H1 (cell line): ENCODE measurements around the gene SETDB2. TPM values are rescaled to one million over a fixed set of nuclear protein-coding genes. Genes with fewer than 3 reads are reported as not detected.

Experiments used
- CTCF ChIA-PET: fragments of 300-600 bp; sonication (Branson Sonifier 250); formaldehyde crosslinking; loops from one replicate; lab custom pipeline; 2021; ENCODE audit not compliant: partially characterized antibody; lab: Charles Lee
- POLR2A ChIA-PET: fragments of 300-600 bp; sonication (Branson Sonifier 250); formaldehyde crosslinking; loops from one replicate; lab custom pipeline; 2021; ENCODE audit warnings: inconsistent platforms; ENCODE audit not compliant: partially characterized antibody; lab: Charles Lee
- DNase-seq, 2 experiments: peaks; one replicate each; pipeline versions ENCODE4 v3.0.0 to v3.0.0-alpha.2; 2010 to 2022; ENCODE audit warnings: low spot score in 2 of 2, low read depth in 1 of 2, mixed read lengths in 1 of 2
- FAIRE-seq: peaks from 2 replicates; lab custom pipeline; 2011; peaks lifted over from hg19 to GRCh38; lab: Jason Lieb, UNC
- H2AFZ ChIP-seq: 2 replicates; pipeline ENCODE4 v1.8.1; 2012; ENCODE audit warnings: low read length, inconsistent platforms
- H2AK5ac ChIP-seq: 2 replicates; pipeline ENCODE4 v1.6.1; 2013; ENCODE audit warnings: low read depth, low read length
- H2BK120ac ChIP-seq: replicated peaks from 2 replicates; pipeline ENCODE3; 2013; ENCODE audit warnings: low read depth, low read length, inconsistent platforms
- H2BK12ac ChIP-seq: 2 replicates; pipeline ENCODE4 v1.6.1; 2013; ENCODE audit warnings: low read depth, low read length
- H2BK15ac ChIP-seq: 2 replicates; pipeline ENCODE4 v1.6.1; 2013; ENCODE audit warnings: low read length
- H2BK20ac ChIP-seq: 2 replicates; pipeline ENCODE4 v1.6.1; 2013; ENCODE audit warnings: low read length
- H2BK5ac ChIP-seq: 2 replicates; pipeline ENCODE4 v1.6.1; 2013; ENCODE audit warnings: low read depth, low read length
- H3K14ac ChIP-seq: 2 replicates; pipeline ENCODE4 v1.6.1; 2013; ENCODE audit warnings: inconsistent platforms; ENCODE audit not compliant: insufficient read length
- H3K18ac ChIP-seq: 2 replicates; pipeline ENCODE4 v1.6.1; 2013; ENCODE audit warnings: low read length; ENCODE audit errors: extremely low read depth
- H3K23ac ChIP-seq: 2 replicates; pipeline ENCODE4 v1.6.1; 2013; ENCODE audit warnings: inconsistent platforms; ENCODE audit not compliant: insufficient read length
- H3K23me2 ChIP-seq: 2 replicates; pipeline ENCODE4 v1.6.1; 2013; ENCODE audit warnings: low read depth, low read length
- H3K27ac ChIP-seq: 2 replicates; pipeline ENCODE4 v1.6.1; 2011; ENCODE audit warnings: low read depth, low read length, inconsistent platforms
- H3K27me3 ChIP-seq, 4 experiments: replicated peaks in 1 of 4; 1 replicate in 1 of 4; 2 replicates in 3 of 4; pipeline versions ENCODE4 v1.6.1 to v1.8.1; 2011 to 2013; ENCODE audit warnings: low read length in 3 of 4, mild to moderate bottlenecking in 3 of 4, inconsistent platforms in 2 of 4, mixed read lengths in 2 of 4, moderate library complexity in 1 of 4; ENCODE audit not compliant: control insufficient read depth in 3 of 4, insufficient read depth in 3 of 4; ENCODE audit errors: extremely low read depth in 1 of 4
- H3K36me3 ChIP-seq, 4 experiments: 2 replicates each; pipeline versions ENCODE4 v1.6.1 to v1.8.1; 2011 to 2013; ENCODE audit warnings: mild to moderate bottlenecking in 4 of 4, low read length in 3 of 4, moderate library complexity in 2 of 4, control low read depth in 1 of 4, inconsistent platforms in 1 of 4; ENCODE audit not compliant: insufficient read depth in 4 of 4, control insufficient read depth in 2 of 4
- H3K4ac ChIP-seq: replicated peaks from 2 replicates; pipeline ENCODE3; 2013; ENCODE audit warnings: low read length, low read depth, mixed read lengths, inconsistent platforms; ENCODE audit not compliant: insufficient read length
- H3K4me1 ChIP-seq, 4 experiments: replicated peaks in 1 of 4; 1 replicate in 1 of 4; 2 replicates in 3 of 4; pipeline versions ENCODE4 v1.6.1 to v1.8.1; 2011 to 2013; ENCODE audit warnings: low read length in 3 of 4, inconsistent platforms in 2 of 4, mixed read lengths in 1 of 4; ENCODE audit not compliant: insufficient read depth in 4 of 4, control insufficient read depth in 3 of 4
- H3K4me2 ChIP-seq, 2 experiments: 2 replicates each; pipeline versions ENCODE4 v1.6.1 to v1.8.1; 2011 to 2013; ENCODE audit warnings: low read depth in 2 of 2, low read length in 2 of 2, control low read depth in 1 of 2, inconsistent platforms in 1 of 2, mild to moderate bottlenecking in 1 of 2; ENCODE audit not compliant: insufficient read depth in 1 of 2
- H3K4me3 ChIP-seq, 4 experiments: fragments of 200-600, 300-600 bp in 1 of 4; sonication (generic), shearing (Covaris generic), sonication (Bioruptor Twin) in 1 of 4; 2 replicates each; pipeline versions ENCODE4 v1.5.1 to v1.8.1; 2011 to 2016; ENCODE audit warnings: low read length in 4 of 4, low read depth in 3 of 4, control low read depth in 2 of 4, inconsistent platforms in 2 of 4, mild to moderate bottlenecking in 2 of 4, mixed read lengths in 1 of 4, moderate library complexity in 1 of 4; ENCODE audit not compliant: insufficient read depth in 2 of 4; ENCODE audit errors: extremely low read depth in 1 of 4
- H3K56ac ChIP-seq: replicated peaks from 2 replicates; pipeline ENCODE3; 2013; ENCODE audit warnings: low read depth, mild to moderate bottlenecking, mixed read lengths, low read length, inconsistent platforms; ENCODE audit not compliant: insufficient read length
- H3K79me1 ChIP-seq: 2 replicates; pipeline ENCODE4 v1.6.1; 2013; ENCODE audit warnings: low read depth, low read length, control low read depth
- H3K79me2 ChIP-seq, 2 experiments: 2 replicates each; pipeline versions ENCODE4 v1.6.1 to v1.8.1; 2012 to 2013; ENCODE audit warnings: low read length in 2 of 2, mild to moderate bottlenecking in 2 of 2, inconsistent platforms in 1 of 2; ENCODE audit not compliant: insufficient read depth in 2 of 2, control insufficient read depth in 1 of 2
- H3K9ac ChIP-seq, 4 experiments: replicated peaks in 1 of 4; 1 replicate in 1 of 4; 2 replicates in 3 of 4; pipeline versions ENCODE4 v1.6.1 to v1.8.1; 2011 to 2013; ENCODE audit warnings: low read depth in 3 of 4, low read length in 3 of 4, control low read depth in 2 of 4, mild to moderate bottlenecking in 2 of 4, moderate library complexity in 2 of 4, inconsistent platforms in 1 of 4; ENCODE audit errors: extremely low read depth in 1 of 4
- H3K9me3 ChIP-seq, 2 experiments: 2 replicates each; pipeline versions ENCODE4 v1.6.1 to v1.8.1; 2012 to 2013; ENCODE audit warnings: mild to moderate bottlenecking in 2 of 2, moderate library complexity in 2 of 2, control low read depth in 1 of 2, inconsistent platforms in 1 of 2, low read depth in 1 of 2, low read length in 1 of 2, mixed read lengths in 1 of 2; ENCODE audit not compliant: insufficient read depth in 2 of 2
- H4K20me1 ChIP-seq, 2 experiments: replicated peaks in 1 of 2; 2 replicates each; pipeline versions ENCODE3 to v1.8.1; 2011 to 2013; ENCODE audit warnings: inconsistent platforms in 2 of 2, low read length in 2 of 2, mild to moderate bottlenecking in 1 of 2; ENCODE audit not compliant: insufficient read depth in 2 of 2, control insufficient read depth in 1 of 2
- H4K5ac ChIP-seq: 2 replicates; pipeline ENCODE4 v1.6.1; 2013; ENCODE audit warnings: low read length, low read depth, mixed read lengths, inconsistent platforms; ENCODE audit not compliant: insufficient read length
- H4K8ac ChIP-seq: 2 replicates; pipeline ENCODE4 v1.8.0; 2013; ENCODE audit warnings: mild to moderate bottlenecking, moderate library complexity, low read length, inconsistent platforms; ENCODE audit not compliant: insufficient read depth; ENCODE audit errors: extremely low read depth
- H4K91ac ChIP-seq: replicated peaks from 2 replicates; pipeline ENCODE3; 2013; ENCODE audit warnings: low read length, mixed read lengths, inconsistent platforms; ENCODE audit not compliant: insufficient read length
- ATF2 ChIP-seq: IDR thresholded peaks from 2 replicates; pipeline ENCODE4 v1.6.1; 2012; ENCODE audit warnings: low read length, inconsistent platforms
- CBX5 ChIP-seq: fragments of 300-800, 300-1000 bp; sonication (generic); IDR thresholded peaks from 2 replicates; pipeline ENCODE4 v1.7.1; 2016; ENCODE audit warnings: antibody characterized with exemption, low read length, low read depth
- CREB1 ChIP-seq: IDR thresholded peaks from 2 replicates; pipeline ENCODE4 v1.6.1; 2012; ENCODE audit warnings: inconsistent platforms
- E2F6 ChIP-seq: IDR thresholded peaks from 2 replicates; pipeline ENCODE4 v1.6.1; 2012; ENCODE audit warnings: inconsistent platforms
- EP300 ChIP-seq, 2 experiments: IDR thresholded peaks; 1 replicate in 1 of 2; 2 replicates in 1 of 2; pipeline ENCODE4 v1.6.1; 2011 to 2012; ENCODE audit warnings: low read depth in 2 of 2, low read length in 2 of 2, mild to moderate bottlenecking in 2 of 2, borderline replicate concordance in 1 of 2, inconsistent platforms in 1 of 2, moderate library complexity in 1 of 2
- KDM1A ChIP-seq: fragments of 200-600, 300-600 bp; sonication (generic); IDR thresholded peaks from 2 replicates; pipeline ENCODE4 v1.7.1; 2016; ENCODE audit warnings: mild to moderate bottlenecking, low read length, borderline replicate concordance
- RNF2 ChIP-seq: fragments of 200-900, 300-1000 bp; sonication (generic); IDR thresholded peaks from 2 replicates; pipeline ENCODE4 v1.7.1; 2016; ENCODE audit warnings: borderline replicate concordance, low read depth, mild to moderate bottlenecking, antibody characterized with exemption, low read length; ENCODE audit not compliant: poor library complexity, severe bottlenecking; ENCODE audit errors: missing control alignments
- SAP30 ChIP-seq: fragments of 300-600 bp; sonication (generic); IDR thresholded peaks from 2 replicates; pipeline ENCODE4 v1.7.1; 2012; ENCODE audit warnings: low read length, moderate library complexity, mild to moderate bottlenecking, inconsistent platforms; ENCODE audit not compliant: insufficient read depth, insufficient replicate concordance
- SRF ChIP-seq: IDR thresholded peaks from 2 replicates; pipeline ENCODE4 v1.6.1; 2011; ENCODE audit warnings: mild to moderate bottlenecking, low read depth, low read length, moderate library complexity
- TAF1 ChIP-seq: IDR thresholded peaks from 2 replicates; pipeline ENCODE4 v1.6.1; 2011; ENCODE audit warnings: mild to moderate bottlenecking, low read depth, low read length
- TBP ChIP-seq: IDR thresholded peaks from 2 replicates; pipeline ENCODE4 v1.6.1; 2011; ENCODE audit warnings: low read depth, low read length, improper control_type of control experiment
- WGBS, 2 experiments: shearing (Covaris generic) in 1 of 2; methylation state at CpG; one replicate each; pipeline versions ENCODE4 v1.1.6 to v1.1.7; 2013 to 2015; ENCODE audit warnings: low lambda C conversion rate in 2 of 2, mixed read lengths in 2 of 2, inconsistent platforms in 1 of 2, low coverage in 1 of 2, missing lambda C conversion rate in 1 of 2; ENCODE audit not compliant: insufficient replicate concordance in 2 of 2, insufficient coverage in 1 of 2, insufficient read length in 1 of 2; ENCODE audit errors: extremely low coverage in 1 of 2, missing lambda C conversion rate in 1 of 2; 5-methylcytosine and 5-hydroxymethylcytosine counted together
- polyA plus RNA-seq, 7 experiments: library from polyadenylated mRNA; depleted of rRNA in 3 of 7; stranded (reverse) in 5 of 7; unstranded in 2 of 7; fragments of >200 nt in 5 of 7; fragments of 200-250 nt in 2 of 7; gene quantifications; 1 replicate in 5 of 7; 2 replicates in 1 of 7; 4 replicates in 1 of 7; pipeline versions ENCODE4 v1.2.1 to v1.2.3, GENCODE V29; 2011 to 2013; ENCODE audit warnings: missing spikeins in 2 of 7, mixed read lengths in 2 of 7
- total RNA-seq: library from RNA; stranded (reverse); fragmentation: NEBNext Ultra II Directional; extraction: Animal tissue kit (Norgen Biotek cat#: 25700); gene quantifications from 2 replicates; pipeline ENCODE4 v1.2.1, GENCODE V29; 2021

SETDB2 gene
- total and polyA plus RNA-seq, 2 of the 8 experiments (the other 6 are each of a cell fraction or from before 2014, with no cell fraction given): 1.2 to 6.1 TPM

DNA sequence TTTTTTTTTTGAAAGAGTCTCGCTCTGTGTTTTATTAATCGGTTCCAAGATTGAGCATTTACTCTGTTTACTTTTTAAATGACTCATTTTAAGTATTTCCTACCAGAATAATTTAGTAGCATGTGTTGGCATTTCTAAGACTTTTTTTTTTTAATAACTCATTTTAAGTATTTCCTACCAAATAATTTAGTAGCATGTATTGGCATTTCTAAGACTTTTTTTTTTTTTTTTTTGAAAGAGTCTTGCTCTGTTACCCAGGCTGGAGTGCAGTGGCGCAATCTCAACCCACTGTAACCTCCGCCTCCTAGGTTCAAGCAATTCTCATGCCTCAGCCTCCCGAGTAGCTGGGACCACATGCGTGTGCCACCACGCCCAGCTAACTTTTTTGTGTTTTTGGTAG lies 13.1 kb downstream of the SETDB2 start:
- ChIA-PET CTCF (no interaction called here), POLR2A (interaction anchor here (2.1 kb wide), 1 partner anchor 13 kb away, joined by 10 read pairs; the partner anchor contains the start of genes CAB39L and SETDB2)
- H4K91ac ChIP-seq: no peak overlapping the region
- no peak overlapping the region for H2AK5ac ChIP-seq
- H3K27ac ChIP-seq: no peak overlapping the region
- no peak overlapping the region for H4K5ac ChIP-seq
- no peak overlapping the region for H2BK20ac ChIP-seq
- H3K23me2 ChIP-seq: no peaks in the 10 kb centered on the region
- H2BK120ac ChIP-seq: no peak overlapping the region
- no peak overlapping the region for H3K56ac ChIP-seq
- H3K36me3 ChIP-seq: peaks cover 0 to 12% (median 6%) of the 10 kb centered on the region in 4 experiments; a peak in 4 of 8 replicates
- no peaks in the 10 kb centered on the region for H3K79me1 ChIP-seq
- WGBS, 2 experiments: 95% methylated on average over 6 of the region's 7 CpGs; no CpG with 5 or more reads in 1 of the 2 experiments
- no peak overlapping the region for H2BK15ac ChIP-seq
- DNase-seq (no peak), FAIRE-seq (no peak)
- H2BK5ac ChIP-seq: no peak overlapping the region
- no peak overlapping the region for H3K4me3 ChIP-seq
- H3K4me1 ChIP-seq: no peaks in the 10 kb centered on the region
- no peak overlapping the region for H4K8ac ChIP-seq
- no peak overlapping the region for H3K4me2 ChIP-seq
- no peak overlapping the region for H3K9ac ChIP-seq
- no peak overlapping the region for H2AFZ ChIP-seq
- H2BK12ac ChIP-seq: no peak overlapping the region
- no peaks in the 10 kb centered on the region for H3K27me3 ChIP-seq
- H3K14ac ChIP-seq: no peak overlapping the region
- no peaks in the 10 kb centered on the region for H3K79me2 ChIP-seq
- H3K18ac ChIP-seq: no peak overlapping the region
- H4K20me1 ChIP-seq: no peaks in the 10 kb centered on the region
- H3K4ac ChIP-seq: no peak overlapping the region
- no peak overlapping the region for H3K23ac ChIP-seq
- peaks cover 4 to 5% of the 10 kb centered on the region in 2 experiments; a peak in 2 of 4 replicates for H3K9me3 ChIP-seq
- TF ChIP-seq ATF2: no peak
- no peak for TF ChIP-seq SAP30
- no peak for TF ChIP-seq E2F6
- no peak for TF ChIP-seq SRF
- TF ChIP-seq CREB1: no peak
- no peak for TF ChIP-seq CBX5
- no peak for TF ChIP-seq RNF2
- TF ChIP-seq EP300 (IDR thresholded peaks at IDR 0.05; ENCODE audit: borderline replicate concordance in 1 of 2, low read depth in 2 of 2, low read length in 2 of 2): no peak
- TF ChIP-seq KDM1A: no peak
- TF ChIP-seq TBP: no peak
- TF ChIP-seq TAF1: no peak
